Measurements from ENCODE around the gene TAOK2.

- TF ChIP-seq YY1 (IDR thresholded peaks at IDR 0.05; ENCODE audit: insufficient read depth, insufficient read length) (no peak), ZNF274 (IDR thresholded peaks at IDR 0.05; ENCODE audit: low read depth, low read length) (no peak)
Observed at GRCh38 chr16:29959293-29959692, 14.4 kb upstream of the TAOK2 start.

Measured in NT2/D1 (cell line).